Left renal cortex interstitium (tissue), 4 donors: ENCODE results near the gene OGN. TPM values are rescaled to one million over a fixed set of nuclear protein-coding genes. Genes with fewer than 3 reads are reported as not detected.

ENCODE experiments used
- DNase-seq, 4 donors: peaks; one replicate each; pipeline ENCODE4 v3.0.0-alpha.2; 2013; ENCODE audit warnings: low read depth in 4 of 4, low spot score in 2 of 4, missing footprints in 1 of 4
- polyA plus RNA-seq, 4 donors: library from polyadenylated mRNA; unstranded; fragments of 120-200 nt; gene quantifications; one replicate each; pipeline ENCODE4 v1.2.1, GENCODE V29; 2013; ENCODE audit not compliant: insufficient read length in 4 of 4

OGN gene
- polyA plus RNA-seq, 4 donors, result 33.1 to 78.7 (median 54.6) TPM

GRCh38 chr9:92406477-92406876, 2.1 kb upstream of the OGN start:
- DNase-seq, result no peak

- DNase-seq, result no peak
Measured at GRCh38 chr9:92405818-92406217, 1.4 kb upstream of the OGN start.

- DNase-seq, result no peak
Measured at GRCh38 chr9:92402826-92403745, 1.3 kb downstream of the OGN start.

- no peak for DNase-seq
Measured at GRCh38 chr9:92402360-92402759, 2.0 kb downstream of the OGN start.

GRCh38 chr9:92397853-92398252, 6.5 kb downstream of the OGN start:
- DNase-seq, result no peak

GRCh38 chr9:92395617-92396016, 8.8 kb downstream of the OGN start:
- DNase-seq, result no peak

GRCh38 chr9:92393686-92394085, 10.7 kb downstream of the OGN start:
- no peak for DNase-seq

- no peak for DNase-seq
Measured at GRCh38 chr9:92392690-92393089, 11.7 kb downstream of the OGN start.

GRCh38 chr9:92385953-92386352, 18.4 kb downstream of the OGN start:
- no peak for DNase-seq

GRCh38 chr9:92385477-92385876, 18.9 kb downstream of the OGN start:
- no peak for DNase-seq

GRCh38 chr9:92385001-92385400, 19.4 kb downstream of the OGN start:
- DNase-seq, result no peak

GRCh38 chr9:92384375-92384774, 20.0 kb downstream of the OGN start:
- DNase-seq, result no peak

- no peak for DNase-seq
Measured at GRCh38 chr9:92381775-92382174, 22.6 kb downstream of the OGN start.

- no peak for DNase-seq
Measured at GRCh38 chr9:92380603-92381002, 23.8 kb downstream of the OGN start.

- DNase-seq, result no peak
Measured at GRCh38 chr9:92378865-92379560, 25.4 kb downstream of the OGN start.

GRCh38 chr9:92377876-92378275, 26.5 kb downstream of the OGN start:
- no peak for DNase-seq

- DNase-seq, result no peak
Measured at GRCh38 chr9:92373167-92373566, 31.2 kb downstream of the OGN start.

GRCh38 chr9:92369075-92369474, 35.3 kb downstream of the OGN start:
- DNase-seq, result no peak

- no peak for DNase-seq
Measured at GRCh38 chr9:92360083-92360482, 44.3 kb downstream of the OGN start.

- DNase-seq, result no peak
Measured at GRCh38 chr9:92359394-92359995, 44.9 kb downstream of the OGN start.

GRCh38 chr9:92353051-92353450, 51.3 kb downstream of the OGN start:
- DNase-seq, result no peak

GRCh38 chr9:92350740-92351133, 53.6 kb downstream of the OGN start:
- DNase-seq, result no peak
